Central memory CD4-positive, alpha-beta T cell (primary cell): ENCODE measurements around the gene PPP1R3D.
A peak's percentile ranks its signal among the peaks of the same experiment; 100 is the strongest.
"Not testable (repeated sequence)": the region's sequence is repeated elsewhere in the genome, so short reads cannot be mapped to it uniquely, and the experiment has no call there.

Experiments
- DNase-seq: peaks from one replicate; pipeline ENCODE4 v3.0.0; 2022
- total RNA-seq, 3 experiments: gene quantifications; one replicate each; lab custom pipeline; 2026; lab: John Stamatoyannopoulos, UW

Gene PPP1R3D
- 7.7 to 25.5 (median 14.0) reads per million in 3 experiments for total RNA-seq

- DNase-seq = peak; percentile 89
Measured at GRCh38 chr20:59940129-59940955, at the start of gene PPP1R3D, which contains the start of gene FAM217B. Gene PPP1R3D, minus strand, starts transcription at chr20:59940305. Its CDS starts 374 bp downstream, at chr20:59939931. Gene FAM217B, plus strand, starts transcription at chr20:59940389. Its CDS starts 3,555 bp downstream, at chr20:59943944.

- DNase-seq = no peak
Measured at GRCh38 chr20:59988141-59988540, 48.0 kb upstream of the PPP1R3D start.

- DNase-seq = no peak
Measured at GRCh38 chr20:59987135-59987534, 47.0 kb upstream of the PPP1R3D start.

- DNase-seq = no peak
Measured at GRCh38 chr20:59985864-59986263, 45.8 kb upstream of the PPP1R3D start.

GRCh38 chr20:59985164-59985563, 45.1 kb upstream of the PPP1R3D start:
- no peak for DNase-seq

- DNase-seq = no peak
Measured at GRCh38 chr20:59984541-59984940, 44.4 kb upstream of the PPP1R3D start.

- DNase-seq = no peak
Measured at GRCh38 chr20:59983076-59983475, 43.0 kb upstream of the PPP1R3D start.

- DNase-seq = no peak
Measured at GRCh38 chr20:59977086-59977485, 37.0 kb upstream of the PPP1R3D start.

- DNase-seq = no peak
Measured at GRCh38 chr20:59976156-59976782, 36.2 kb upstream of the PPP1R3D start.

GRCh38 chr20:59972037-59972801, 32.1 kb upstream of the PPP1R3D start:
- no peak for DNase-seq

GRCh38 chr20:59971428-59971827, 31.3 kb upstream of the PPP1R3D start:
- DNase-seq = no peak

GRCh38 chr20:59966428-59966827, 26.3 kb upstream of the PPP1R3D start:
- DNase-seq = no peak

- DNase-seq = no peak
Measured at GRCh38 chr20:59962155-59962554, 22.1 kb upstream of the PPP1R3D start.

GRCh38 chr20:59961423-59961822, 21.3 kb upstream of the PPP1R3D start:
- DNase-seq = no peak

GRCh38 chr20:59958626-59959025, 18.5 kb upstream of the PPP1R3D start:
- no peak for DNase-seq

- DNase-seq = no peak
Measured at GRCh38 chr20:59958123-59958522, 18.0 kb upstream of the PPP1R3D start, which contains the start of gene CDH26. Gene CDH26, plus strand, starts transcription at chr20:59958423. Its CDS starts 304 bp downstream, at chr20:59958727.

GRCh38 chr20:59957568-59957967, 17.5 kb upstream of the PPP1R3D start:
- DNase-seq = not testable (repeated sequence)

GRCh38 chr20:59955131-59955796, 15.2 kb upstream of the PPP1R3D start:
- DNase-seq = no peak

- DNase-seq = no peak
Measured at GRCh38 chr20:59954718-59955117, 14.6 kb upstream of the PPP1R3D start.

GRCh38 chr20:59949911-59950310, 9.8 kb upstream of the PPP1R3D start:
- DNase-seq = no peak

GRCh38 chr20:59948828-59949720, 9.0 kb upstream of the PPP1R3D start:
- DNase-seq = peak; percentile 63
